ENCODE results near the gene FGFRL1. TPM values are rescaled to one million over a fixed set of nuclear protein-coding genes. Genes with fewer than 3 reads are reported as not detected.

FGFRL1 gene
- total RNA-seq, 1 experiment from 2014 or later: 33.5 TPM

DNA sequence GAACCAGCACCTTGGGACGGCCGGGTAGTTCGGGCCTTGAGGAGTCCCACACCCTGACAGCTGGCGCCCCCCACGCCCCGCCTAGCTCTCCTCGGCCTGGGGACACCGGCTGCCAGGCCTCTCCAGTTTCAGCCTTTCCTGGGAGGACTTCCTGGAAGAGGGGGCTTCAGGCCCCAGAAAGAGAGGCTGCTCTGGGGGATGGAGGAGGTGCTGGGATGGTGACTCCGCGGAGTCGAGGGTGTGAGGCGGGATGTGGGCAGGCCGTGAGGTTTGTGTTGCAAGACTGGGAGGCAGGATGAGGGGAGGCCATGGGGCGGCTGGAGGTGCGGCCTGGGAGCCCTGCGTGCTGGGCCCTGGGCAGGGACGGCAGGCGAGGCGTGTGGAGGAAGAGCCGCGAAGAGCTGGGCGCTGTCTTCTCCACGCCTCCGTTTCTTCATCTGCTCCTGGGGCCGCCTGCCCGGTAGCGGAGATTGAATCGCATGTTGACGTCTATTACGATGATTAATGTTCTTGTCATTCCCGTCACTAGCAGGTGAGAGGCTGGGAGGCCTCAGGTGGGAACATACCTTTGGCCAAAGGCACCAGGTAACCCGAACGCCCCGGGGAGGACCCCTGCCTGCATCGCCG lies 918 bp upstream of the FGFRL1 start:
- Mint-ChIP-seq H3K27me3 (ENCODE audit: insufficient read depth, unreplicated experiment) (peaks cover 29% of the 10 kb centered on the region), H3K9me3 (ENCODE audit: unreplicated experiment) (no peaks in the 10 kb centered on the region), H3K36me3 (ENCODE audit: insufficient read depth, unreplicated experiment) (peaks cover 7% of the 10 kb centered on the region), H3K27ac (ENCODE audit: low read depth, unreplicated experiment) (peak overlapping the region; percentile 76), H3K4me3 (ENCODE audit: unreplicated experiment) (peak overlapping the region; percentile 79), H3K4me1 (ENCODE audit: insufficient read depth, unreplicated experiment) (peaks cover 11% of the 10 kb centered on the region)
- TF ChIP-seq, protein P1, sequence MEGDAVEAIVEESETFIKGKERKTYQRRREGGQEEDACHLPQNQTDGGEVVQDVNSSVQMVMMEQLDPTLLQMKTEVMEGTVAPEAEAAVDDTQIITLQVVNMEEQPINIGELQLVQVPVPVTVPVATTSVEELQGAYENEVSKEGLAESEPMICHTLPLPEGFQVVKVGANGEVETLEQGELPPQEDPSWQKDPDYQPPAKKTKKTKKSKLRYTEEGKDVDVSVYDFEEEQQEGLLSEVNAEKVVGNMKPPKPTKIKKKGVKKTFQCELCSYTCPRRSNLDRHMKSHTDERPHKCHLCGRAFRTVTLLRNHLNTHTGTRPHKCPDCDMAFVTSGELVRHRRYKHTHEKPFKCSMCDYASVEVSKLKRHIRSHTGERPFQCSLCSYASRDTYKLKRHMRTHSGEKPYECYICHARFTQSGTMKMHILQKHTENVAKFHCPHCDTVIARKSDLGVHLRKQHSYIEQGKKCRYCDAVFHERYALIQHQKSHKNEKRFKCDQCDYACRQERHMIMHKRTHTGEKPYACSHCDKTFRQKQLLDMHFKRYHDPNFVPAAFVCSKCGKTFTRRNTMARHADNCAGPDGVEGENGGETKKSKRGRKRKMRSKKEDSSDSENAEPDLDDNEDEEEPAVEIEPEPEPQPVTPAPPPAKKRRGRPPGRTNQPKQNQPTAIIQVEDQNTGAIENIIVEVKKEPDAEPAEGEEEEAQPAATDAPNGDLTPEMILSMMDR (IDR thresholded peaks at IDR 0.05; ENCODE audit: unreplicated experiment): no peak
- intact Hi-C loops (cut with micrococcal nuclease): loop anchor here (5.0 kb wide), 1 partner anchor 72 kb away; no protein-coding TSS in a partner anchor
- peak; percentile 91 for DNase-seq (ENCODE audit: unreplicated experiment)
- no TSS peak for BruUV-seq (replicated peaks)
- ChIA-PET CTCF (interaction anchor here (0.5 to 1.1 kb wide), 5 partner anchors 23 to 340 kb away, joined by 3 to 4 read pairs (median 3); no protein-coding TSS in a partner anchor), POLR2A (interaction anchor here (0.6 to 1.7 kb wide), 19 partner anchors 12 to 336 kb away, joined by 3 to 7 read pairs (median 4); partner anchors contain the start of genes GAK, TMEM175 and UVSSA)

DNA sequence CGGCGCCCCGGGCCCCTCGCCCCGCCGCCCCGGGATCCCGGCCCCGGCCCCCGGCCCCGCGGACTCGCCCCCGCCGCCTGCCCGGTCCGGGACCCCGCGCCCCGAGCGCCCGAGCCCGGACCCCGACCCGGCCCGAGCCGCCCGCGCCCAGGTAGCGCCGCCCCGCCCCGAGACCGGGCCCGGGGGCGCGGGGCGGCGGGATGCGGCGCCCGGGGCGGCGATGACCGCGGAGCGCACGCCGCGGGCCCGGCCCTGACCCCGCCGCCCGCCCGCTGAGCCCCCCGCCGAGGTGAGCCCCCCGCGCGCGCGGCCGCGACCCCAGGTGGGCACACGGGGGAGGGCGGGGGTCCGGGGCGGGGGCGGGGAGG lies 224 bp downstream of the FGFRL1 start:
- CTCF ChIA-PET: interaction anchor here (0.5 kb wide), 1 partner anchor 889 kb away, joined by 3 read pairs; no protein-coding TSS in a partner anchor
- POLR2A ChIA-PET: interaction anchor here (0.6 kb wide), 1 partner anchor 165 kb away, joined by 3 read pairs; no protein-coding TSS in a partner anchor
- intact Hi-C loops (cut with micrococcal nuclease): loop anchor here (5.0 kb wide), 1 partner anchor 71 kb away; no protein-coding TSS in a partner anchor
- no peak for DNase-seq (ENCODE audit: unreplicated experiment)
- Mint-ChIP-seq H3K9me3 (ENCODE audit: unreplicated experiment) (no peaks in the 10 kb centered on the region), H3K4me3 (ENCODE audit: unreplicated experiment) (peak overlapping the region; percentile 79), H3K27me3 (ENCODE audit: insufficient read depth, unreplicated experiment) (peaks cover 25% of the 10 kb centered on the region), H3K4me1 (ENCODE audit: insufficient read depth, unreplicated experiment) (peaks cover 11% of the 10 kb centered on the region), H3K36me3 (ENCODE audit: insufficient read depth, unreplicated experiment) (peaks cover 7% of the 10 kb centered on the region), H3K27ac (ENCODE audit: low read depth, unreplicated experiment) (no peak overlapping the region)
- TF ChIP-seq, protein P1 (IDR thresholded peaks at IDR 0.05; ENCODE audit: unreplicated experiment): no peak
- no TSS peak for BruUV-seq (replicated peaks)

- H3K9me3 Mint-ChIP-seq (ENCODE audit: unreplicated experiment): no peaks in the 10 kb centered on the region
- peak overlapping the region; percentile 54 for H3K4me3 Mint-ChIP-seq (ENCODE audit: unreplicated experiment)
- BruUV-seq (replicated peaks): no TSS peak
- peaks cover 11% of the 10 kb centered on the region for H3K4me1 Mint-ChIP-seq (ENCODE audit: insufficient read depth, unreplicated experiment)
- H3K36me3 Mint-ChIP-seq (ENCODE audit: insufficient read depth, unreplicated experiment): peaks cover 8% of the 10 kb centered on the region
- peak; percentile 64 for DNase-seq (ENCODE audit: unreplicated experiment)
- ChIA-PET CTCF (interaction anchor here (0.5 to 0.6 kb wide), 2 partner anchors 125 to 890 kb away, joined by 3 to 4 read pairs; no protein-coding TSS in a partner anchor), POLR2A (interaction anchor here (0.6 kb wide), 1 partner anchor 165 kb away, joined by 3 read pairs; no protein-coding TSS in a partner anchor)
- H3K27me3 Mint-ChIP-seq (ENCODE audit: insufficient read depth, unreplicated experiment): peaks cover 20% of the 10 kb centered on the region
- no peak overlapping the region for H3K27ac Mint-ChIP-seq (ENCODE audit: low read depth, unreplicated experiment)
- intact Hi-C loops (cut with micrococcal nuclease): loop anchor here (5.0 kb wide), 1 partner anchor 70 kb away; no protein-coding TSS in a partner anchor
- TF ChIP-seq, protein P1 (IDR thresholded peaks at IDR 0.05; ENCODE audit: unreplicated experiment): no peak
Measured at GRCh38 chr4:1012034-1012739, 761 bp downstream of the FGFRL1 start.

Data from MCF 10A (cell line).